Prostate gland (tissue), 2 donors: ENCODE measurements around the gene SIX2.

Experiments
- POLR2A ChIP-seq: fragments of 450-650 bp; IDR thresholded peaks from one replicate; pipeline ENCODE4 v1.6.1; 2016; ENCODE audit warnings: antibody characterized with exemption, mild to moderate bottlenecking
- POLR2AphosphoS5 ChIP-seq: sonication (generic); formaldehyde crosslinking; IDR thresholded peaks from one replicate; pipeline ENCODE4 v1.6.1; 2017; ENCODE audit warnings: antibody characterized with exemption
- TF ChIP-seq, protein P1 (sequence below), 4 experiments: fragments of 200-600 bp in 2 of 4; fragments of 450-650 bp in 2 of 4; sonication (generic) in 2 of 4; IDR thresholded peaks; 1 replicate in 3 of 4; 2 replicates in 1 of 4; pipeline ENCODE4 v1.5.1; 2016 to 2019; ENCODE audit warnings: antibody characterized with exemption in 4 of 4, mild to moderate bottlenecking in 2 of 4, moderate library complexity in 2 of 4

GRCh38 chr2:45000341-45000901 is 8.8 kb downstream of the SIX2 start:
- TF ChIP-seq, protein P1, sequence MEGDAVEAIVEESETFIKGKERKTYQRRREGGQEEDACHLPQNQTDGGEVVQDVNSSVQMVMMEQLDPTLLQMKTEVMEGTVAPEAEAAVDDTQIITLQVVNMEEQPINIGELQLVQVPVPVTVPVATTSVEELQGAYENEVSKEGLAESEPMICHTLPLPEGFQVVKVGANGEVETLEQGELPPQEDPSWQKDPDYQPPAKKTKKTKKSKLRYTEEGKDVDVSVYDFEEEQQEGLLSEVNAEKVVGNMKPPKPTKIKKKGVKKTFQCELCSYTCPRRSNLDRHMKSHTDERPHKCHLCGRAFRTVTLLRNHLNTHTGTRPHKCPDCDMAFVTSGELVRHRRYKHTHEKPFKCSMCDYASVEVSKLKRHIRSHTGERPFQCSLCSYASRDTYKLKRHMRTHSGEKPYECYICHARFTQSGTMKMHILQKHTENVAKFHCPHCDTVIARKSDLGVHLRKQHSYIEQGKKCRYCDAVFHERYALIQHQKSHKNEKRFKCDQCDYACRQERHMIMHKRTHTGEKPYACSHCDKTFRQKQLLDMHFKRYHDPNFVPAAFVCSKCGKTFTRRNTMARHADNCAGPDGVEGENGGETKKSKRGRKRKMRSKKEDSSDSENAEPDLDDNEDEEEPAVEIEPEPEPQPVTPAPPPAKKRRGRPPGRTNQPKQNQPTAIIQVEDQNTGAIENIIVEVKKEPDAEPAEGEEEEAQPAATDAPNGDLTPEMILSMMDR (IDR thresholded peaks at IDR 0.05): no peak
- no peak for TF ChIP-seq POLR2A
- TF ChIP-seq POLR2AphosphoS5: no peak
